ENCODE data around the gene CLEC3B.

Gene CLEC3B

DNA sequence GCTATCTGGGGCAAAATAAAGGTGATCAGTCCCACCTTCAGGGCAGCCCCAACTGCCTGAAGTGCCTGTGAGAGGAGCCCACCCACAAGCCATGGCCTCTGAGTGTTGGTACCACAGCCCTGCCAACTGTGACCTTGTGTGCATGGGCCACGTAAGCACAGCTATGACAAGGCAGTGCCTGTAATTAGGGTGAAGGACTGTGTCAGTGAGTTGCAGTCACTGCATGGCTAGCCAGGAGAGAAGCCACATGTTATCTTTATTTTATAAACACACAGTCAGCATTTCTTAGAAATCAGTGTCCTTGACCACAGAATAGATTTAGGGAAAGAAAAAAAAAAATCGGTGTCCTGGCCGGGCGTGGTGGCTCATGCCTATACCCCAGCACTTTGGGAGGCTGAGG lies 25.3 kb upstream of the CLEC3B start:
- H3K9me3 Mint-ChIP-seq = peaks cover 27% of the 10 kb centered on the region
- no peak for DNase-seq
- no peaks in the 10 kb centered on the region for H3K27me3 Mint-ChIP-seq (ENCODE audit: low read depth, poor library complexity)
- H3K4me1 Mint-ChIP-seq = peaks cover 10% of the 10 kb centered on the region
- no peak overlapping the region for H3K4me3 Mint-ChIP-seq
- peaks cover 74% of the 10 kb centered on the region for H3K36me3 Mint-ChIP-seq (ENCODE audit: low read depth)
- H3K27ac Mint-ChIP-seq = no peak overlapping the region
- no peak for TF ChIP-seq CTCF (IDR thresholded peaks at IDR 0.05)

DNA sequence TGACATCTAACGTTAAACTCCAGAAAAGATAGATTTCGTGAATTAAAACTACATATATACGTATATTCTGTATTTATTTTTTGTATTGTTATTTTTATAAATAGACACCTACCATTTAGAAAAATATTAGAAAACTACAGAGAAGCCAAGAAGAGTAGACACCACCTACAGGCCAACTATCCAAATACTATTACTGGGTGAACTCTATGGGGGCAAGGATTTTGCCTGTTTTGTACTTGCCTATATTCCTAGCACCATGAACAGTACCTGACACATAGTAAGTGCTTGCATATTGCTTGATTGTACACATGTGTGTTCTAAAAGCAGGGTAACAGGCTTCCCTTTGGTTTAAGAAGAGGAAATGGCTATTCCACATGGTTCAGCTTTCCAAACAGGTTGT lies 24.4 kb upstream of the CLEC3B start:
- no peak overlapping the region for H3K4me3 Mint-ChIP-seq
- H3K9me3 Mint-ChIP-seq = peaks cover 27% of the 10 kb centered on the region
- H3K4me1 Mint-ChIP-seq = peaks cover 2% of the 10 kb centered on the region
- no peak for TF ChIP-seq CTCF (IDR thresholded peaks at IDR 0.05)
- H3K36me3 Mint-ChIP-seq (ENCODE audit: low read depth) = peaks cover 73% of the 10 kb centered on the region
- DNase-seq = no peak
- no peaks in the 10 kb centered on the region for H3K27me3 Mint-ChIP-seq (ENCODE audit: low read depth, poor library complexity)
- H3K27ac Mint-ChIP-seq = no peak overlapping the region

DNA sequence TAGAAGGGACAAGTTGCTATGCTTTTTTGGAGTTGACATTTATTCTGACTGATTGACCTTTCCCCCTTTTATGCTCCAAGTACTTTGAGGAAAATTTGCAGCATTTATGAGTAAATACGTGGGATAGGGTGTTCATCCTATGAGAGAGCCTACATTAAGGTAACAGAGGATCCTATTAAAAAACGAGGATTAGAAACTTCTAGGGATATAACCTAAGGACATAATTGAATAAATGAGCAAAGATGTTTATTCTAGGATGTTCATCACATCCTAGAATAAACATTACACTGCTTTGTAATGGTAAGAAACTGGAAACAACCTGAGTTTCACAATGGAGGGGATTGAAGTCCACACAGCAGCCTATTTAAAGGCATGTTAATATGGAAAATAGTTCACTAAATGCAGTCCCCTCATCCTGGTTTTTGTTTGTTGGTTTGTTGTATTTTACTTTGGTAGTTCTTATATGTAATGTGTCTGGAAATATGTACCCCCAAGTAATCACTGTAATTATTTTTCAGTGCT lies 23.9 kb upstream of the CLEC3B start:
- no peak for DNase-seq
- H3K27me3 Mint-ChIP-seq (ENCODE audit: low read depth, poor library complexity) = no peaks in the 10 kb centered on the region
- no peak overlapping the region for H3K27ac Mint-ChIP-seq
- no peak for TF ChIP-seq CTCF (IDR thresholded peaks at IDR 0.05)
- peaks cover 74% of the 10 kb centered on the region for H3K36me3 Mint-ChIP-seq (ENCODE audit: low read depth)
- H3K4me3 Mint-ChIP-seq = no peak overlapping the region
- peaks cover 31% of the 10 kb centered on the region for H3K9me3 Mint-ChIP-seq
- no peaks in the 10 kb centered on the region for H3K4me1 Mint-ChIP-seq

DNA sequence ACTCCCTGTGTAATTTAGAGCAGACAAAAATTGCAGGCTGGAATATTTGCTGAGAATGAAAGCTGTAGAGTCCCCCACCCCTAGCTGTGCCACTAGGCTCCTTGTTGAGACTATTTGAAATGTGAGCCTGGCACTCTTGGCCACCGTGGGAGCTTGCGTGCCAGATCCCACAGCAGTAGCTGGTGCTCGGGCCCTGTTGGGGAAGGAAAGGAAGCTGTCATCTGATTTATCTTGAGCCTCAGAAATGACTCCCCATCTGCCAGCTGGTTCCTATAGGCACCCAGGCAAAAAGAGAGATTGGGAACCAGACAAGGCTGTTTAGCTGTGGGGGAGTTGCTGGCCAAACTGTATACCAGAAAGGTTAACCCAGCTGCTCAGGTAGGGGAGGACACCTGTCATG lies 23.4 kb upstream of the CLEC3B start:
- H3K27me3 Mint-ChIP-seq (ENCODE audit: low read depth, poor library complexity) = no peaks in the 10 kb centered on the region
- H3K36me3 Mint-ChIP-seq (ENCODE audit: low read depth) = peaks cover 79% of the 10 kb centered on the region
- TF ChIP-seq CTCF (IDR thresholded peaks at IDR 0.05) = no peak
- H3K4me3 Mint-ChIP-seq = no peak overlapping the region
- no peak for DNase-seq
- no peaks in the 10 kb centered on the region for H3K4me1 Mint-ChIP-seq
- no peak overlapping the region for H3K27ac Mint-ChIP-seq
- H3K9me3 Mint-ChIP-seq = peaks cover 31% of the 10 kb centered on the region

DNA sequence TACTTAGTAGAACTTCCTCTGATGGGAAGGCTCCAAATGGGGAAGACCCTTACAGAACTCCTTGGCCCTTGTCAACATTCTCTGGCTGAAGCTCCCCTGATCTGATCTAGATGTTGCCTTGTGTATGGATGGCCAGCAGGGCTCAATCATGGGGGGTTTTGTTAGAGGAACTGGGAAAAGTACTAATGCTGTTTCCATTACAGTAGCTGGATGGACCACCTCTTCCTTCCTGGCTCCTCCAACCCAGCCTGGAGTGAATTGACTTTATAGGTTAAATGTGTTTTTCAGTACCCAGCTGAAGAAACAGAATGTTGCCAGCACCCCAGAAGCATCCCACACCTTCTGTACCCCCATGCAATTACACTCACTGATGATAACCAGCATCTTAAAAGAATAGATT lies 22.7 kb upstream of the CLEC3B start:
- Mint-ChIP-seq H3K27ac (no peak overlapping the region), H3K27me3 (ENCODE audit: low read depth, poor library complexity) (no peaks in the 10 kb centered on the region), H3K4me1 (no peaks in the 10 kb centered on the region), H3K4me3 (no peak overlapping the region), H3K9me3 (peaks cover 31% of the 10 kb centered on the region), H3K36me3 (ENCODE audit: low read depth) (peaks cover 84% of the 10 kb centered on the region)
- no peak for TF ChIP-seq CTCF (IDR thresholded peaks at IDR 0.05)
- no peak for DNase-seq

DNA sequence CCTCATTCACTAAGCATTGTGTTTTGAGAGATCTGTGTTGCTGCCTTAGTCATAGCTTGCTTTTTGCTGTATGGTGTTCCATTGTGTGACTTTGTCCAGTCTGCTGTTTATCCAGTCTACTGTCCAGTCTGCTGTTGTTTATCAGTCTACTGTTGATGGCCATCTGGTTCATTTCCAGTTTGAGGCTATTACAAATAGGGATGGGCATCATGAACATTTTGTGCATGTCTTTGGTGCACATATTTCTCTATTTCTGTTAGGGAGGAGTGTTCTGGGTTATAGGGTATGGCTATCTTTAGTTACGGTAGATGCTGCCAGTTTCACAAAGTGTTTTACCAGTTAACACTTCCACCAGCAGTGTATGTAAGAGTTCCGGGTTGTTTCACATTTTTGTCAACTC lies 22.2 kb upstream of the CLEC3B start:
- H3K4me3 Mint-ChIP-seq = no peak overlapping the region
- H3K9me3 Mint-ChIP-seq = peaks cover 31% of the 10 kb centered on the region
- TF ChIP-seq CTCF (IDR thresholded peaks at IDR 0.05) = no peak
- H3K27me3 Mint-ChIP-seq (ENCODE audit: low read depth, poor library complexity) = no peaks in the 10 kb centered on the region
- H3K27ac Mint-ChIP-seq = no peak overlapping the region
- peaks cover 84% of the 10 kb centered on the region for H3K36me3 Mint-ChIP-seq (ENCODE audit: low read depth)
- H3K4me1 Mint-ChIP-seq = no peaks in the 10 kb centered on the region
- DNase-seq = no peak

All from nephron progenitor cell (in vitro differentiated cells).